ENCODE measurements around the gene PON1.

Gene PON1

GRCh38 chr7:95317546-95317945, 6.8 kb downstream of the PON1 start:
- no peak for DNase-seq
- Histone ChIP-seq H3K9me3 (ENCODE audit: severe bottlenecking) (no peaks in the 10 kb centered on the region), H3K36me3 (no peaks in the 10 kb centered on the region), H3K27ac (no peak overlapping the region), H3K4me3 (ENCODE audit: low read depth, low read length) (no peak overlapping the region), H3K27me3 (ENCODE audit: insufficient read depth, low read depth, severe bottlenecking) (no peaks in the 10 kb centered on the region)
- no peak for TF ChIP-seq CTCF (IDR thresholded peaks at IDR 0.05; ENCODE audit: low read depth, low read length)

GRCh38 chr7:95316588-95316987, 7.7 kb downstream of the PON1 start:
- no peak for TF ChIP-seq CTCF (IDR thresholded peaks at IDR 0.05; ENCODE audit: low read depth, low read length)
- Histone ChIP-seq H3K36me3 (no peaks in the 10 kb centered on the region), H3K4me3 (ENCODE audit: low read depth, low read length) (no peak overlapping the region), H3K9me3 (ENCODE audit: severe bottlenecking) (no peaks in the 10 kb centered on the region), H3K27ac (no peak overlapping the region), H3K27me3 (ENCODE audit: insufficient read depth, low read depth, severe bottlenecking) (no peaks in the 10 kb centered on the region)
- no peak for DNase-seq

GRCh38 chr7:95312561-95312960, 11.8 kb downstream of the PON1 start:
- Histone ChIP-seq H3K4me3 (ENCODE audit: low read depth, low read length) (no peak overlapping the region), H3K9me3 (ENCODE audit: severe bottlenecking) (no peaks in the 10 kb centered on the region), H3K27me3 (ENCODE audit: insufficient read depth, low read depth, severe bottlenecking) (no peaks in the 10 kb centered on the region), H3K36me3 (no peaks in the 10 kb centered on the region), H3K27ac (no peak overlapping the region)
- TF ChIP-seq CTCF (IDR thresholded peaks at IDR 0.05; ENCODE audit: low read depth, low read length): no peak
- no peak for DNase-seq

- Histone ChIP-seq H3K27me3 (ENCODE audit: insufficient read depth, low read depth, severe bottlenecking) (no peaks in the 10 kb centered on the region), H3K27ac (no peak overlapping the region), H3K9me3 (ENCODE audit: severe bottlenecking) (no peaks in the 10 kb centered on the region), H3K4me3 (ENCODE audit: low read depth, low read length) (no peak overlapping the region), H3K36me3 (no peaks in the 10 kb centered on the region)
- no peak for TF ChIP-seq CTCF (IDR thresholded peaks at IDR 0.05; ENCODE audit: low read depth, low read length)
- no peak for DNase-seq
Observed at GRCh38 chr7:95311389-95311788, 12.9 kb downstream of the PON1 start.

GRCh38 chr7:95309951-95310350, 14.4 kb downstream of the PON1 start:
- no peaks in the 10 kb centered on the region for H3K9me3 ChIP-seq (ENCODE audit: severe bottlenecking)
- no peak for TF ChIP-seq CTCF (IDR thresholded peaks at IDR 0.05; ENCODE audit: low read depth, low read length)
- H3K27ac ChIP-seq: no peak overlapping the region

GRCh38 chr7:95304990-95305389, 19.3 kb downstream of the PON1 start:
- Histone ChIP-seq H3K4me3 (ENCODE audit: low read depth, low read length) (no peak overlapping the region), H3K27me3 (ENCODE audit: insufficient read depth, low read depth, severe bottlenecking) (no peaks in the 10 kb centered on the region), H3K36me3 (no peaks in the 10 kb centered on the region), H3K27ac (no peak overlapping the region), H3K9me3 (ENCODE audit: severe bottlenecking) (no peaks in the 10 kb centered on the region)
- DNase-seq: no peak
- TF ChIP-seq CTCF (IDR thresholded peaks at IDR 0.05; ENCODE audit: low read depth, low read length): no peak

More at GRCh38 chr7:95309951-95310350, 14.4 kb downstream of the PON1 start:
- Histone ChIP-seq H3K4me3 (ENCODE audit: low read depth, low read length) (no peak overlapping the region), H3K27me3 (ENCODE audit: insufficient read depth, low read depth, severe bottlenecking) (no peaks in the 10 kb centered on the region), H3K36me3 (no peaks in the 10 kb centered on the region)
- no peak for DNase-seq

All from WERI-Rb-1 (cell line).